Amniotic stem cell (primary cell): Measurements from ENCODE around the gene SDE2.
"Not testable (repeated sequence)": the region's sequence is repeated elsewhere in the genome, so short reads cannot be mapped to it uniquely, and the experiment has no call there.

Source experiments
- DNase-seq: peaks from one replicate; lab custom pipeline; 2025; lab: John Stamatoyannopoulos, UW

SDE2 gene

DNA sequence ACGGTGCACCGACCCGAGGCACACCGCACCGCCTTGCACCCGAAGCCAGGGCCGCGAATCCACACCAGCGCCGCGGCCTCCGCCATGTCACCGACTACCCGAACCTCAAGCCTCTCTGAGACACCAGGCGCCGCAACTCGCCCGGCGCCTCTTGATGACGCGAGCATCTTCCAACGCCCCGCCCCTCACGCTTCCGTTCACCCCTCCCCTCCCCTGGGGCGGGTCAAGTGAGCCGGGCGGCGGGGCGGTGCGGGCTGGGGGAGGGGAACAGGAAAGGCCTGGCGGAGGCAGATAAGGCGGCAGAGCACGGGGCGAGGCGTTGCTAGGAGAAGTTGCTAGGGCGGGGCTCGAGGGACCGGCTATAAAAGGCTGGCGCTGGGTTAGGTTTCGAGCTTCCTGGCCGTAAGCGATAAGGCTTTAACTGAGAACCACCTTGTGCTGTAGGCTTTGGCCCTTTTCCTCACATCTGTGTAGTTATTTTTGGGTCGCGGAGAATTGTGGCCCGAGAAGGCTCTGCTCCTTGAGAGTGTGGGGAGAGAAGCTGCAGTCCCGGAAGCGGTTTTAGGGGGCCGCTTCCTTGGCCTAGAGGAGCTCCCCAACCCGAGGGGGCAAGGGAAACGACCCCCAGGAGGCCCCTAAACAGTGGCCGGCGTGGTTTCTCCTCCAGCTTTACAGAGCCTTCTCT, at the start of gene SDE2:
Gene SDE2 (minus strand): TSS at position 117 of the 685 bp plus-strand sequence. CDS start 31 bp downstream, at position 86.
- peak; percentile 95 for DNase-seq

DNA sequence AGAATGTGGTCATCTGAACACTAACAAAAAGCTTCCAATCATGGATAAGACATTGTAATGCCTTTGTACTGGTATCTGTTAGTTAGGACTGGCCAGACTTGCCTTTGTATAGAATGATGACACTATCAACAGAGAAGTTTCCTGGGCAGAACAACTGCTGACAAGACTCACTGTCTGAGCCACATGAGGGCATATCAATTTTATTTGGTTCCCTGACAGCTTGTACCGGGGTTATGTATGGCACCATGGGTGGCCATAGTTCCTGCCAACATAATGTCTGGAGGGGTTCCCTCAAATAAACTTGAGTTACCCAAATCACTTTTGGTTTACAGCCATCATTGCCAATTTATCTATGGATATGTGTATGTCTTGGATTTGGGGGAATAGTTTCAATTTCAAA, 49.7 kb upstream of the SDE2 start:
- DNase-seq = no peak

DNA sequence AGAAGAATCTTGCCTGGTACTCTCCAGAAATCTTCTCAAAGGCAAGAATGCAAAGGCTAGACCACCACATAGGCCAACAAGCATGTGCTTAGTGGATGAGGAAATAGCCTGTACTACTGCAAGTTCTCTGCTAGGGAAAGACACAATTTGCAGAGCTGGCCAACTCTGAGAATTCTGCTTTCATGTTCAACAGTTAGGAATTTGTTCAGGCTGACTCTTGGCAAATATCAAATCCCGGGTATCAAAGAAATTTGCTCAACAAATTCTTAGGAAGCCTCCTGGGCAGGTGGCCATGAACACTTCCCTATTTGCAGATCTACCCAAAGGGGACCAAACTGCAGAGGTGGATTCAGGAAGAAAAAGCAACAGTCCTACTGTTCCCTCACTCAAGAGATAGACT, 48.4 kb upstream of the SDE2 start:
- DNase-seq = no peak

DNA sequence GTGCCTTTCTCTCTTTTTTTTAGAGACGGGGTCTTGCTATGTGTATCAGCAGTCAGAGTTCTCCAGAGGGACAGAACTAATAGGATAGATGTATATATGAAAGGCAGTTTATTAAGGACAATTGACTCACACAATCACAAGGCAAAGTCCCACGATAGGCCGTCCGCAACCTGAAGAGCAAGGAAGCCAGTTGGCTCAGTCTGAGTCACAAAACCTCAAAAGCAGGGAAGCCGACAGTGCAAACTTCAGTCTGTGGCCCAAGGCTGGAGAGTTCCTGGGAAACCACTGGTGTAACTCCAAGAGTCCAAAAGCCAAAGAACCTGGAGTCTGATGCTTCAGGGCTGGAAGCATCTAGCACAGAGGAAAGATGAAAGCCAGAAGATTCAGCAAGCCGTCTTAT, 47.1 kb upstream of the SDE2 start:
- no peak for DNase-seq

GRCh38 chr1:226044514-226045101, 45.5 kb upstream of the SDE2 start:
- DNase-seq = no peak

DNA sequence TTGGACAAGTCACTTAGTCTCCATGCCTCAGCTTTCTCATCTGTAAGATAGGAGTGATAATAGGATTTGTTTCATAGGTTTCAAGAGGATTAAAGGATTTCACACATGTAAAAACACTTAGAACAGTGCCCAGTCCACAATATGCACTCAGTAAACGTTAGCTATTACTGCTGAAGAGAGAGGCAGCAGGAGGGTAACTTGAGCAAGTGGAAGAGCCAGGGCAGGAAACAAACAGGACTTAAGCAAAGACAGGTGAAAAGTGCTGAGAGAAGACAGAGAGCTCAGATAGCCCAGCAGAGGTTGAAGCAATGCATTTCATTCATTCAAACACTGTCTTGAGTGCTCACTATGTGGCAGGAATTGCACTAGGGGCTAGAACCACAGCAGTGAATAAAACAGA, 42.3 kb upstream of the SDE2 start:
- DNase-seq = no peak

DNA sequence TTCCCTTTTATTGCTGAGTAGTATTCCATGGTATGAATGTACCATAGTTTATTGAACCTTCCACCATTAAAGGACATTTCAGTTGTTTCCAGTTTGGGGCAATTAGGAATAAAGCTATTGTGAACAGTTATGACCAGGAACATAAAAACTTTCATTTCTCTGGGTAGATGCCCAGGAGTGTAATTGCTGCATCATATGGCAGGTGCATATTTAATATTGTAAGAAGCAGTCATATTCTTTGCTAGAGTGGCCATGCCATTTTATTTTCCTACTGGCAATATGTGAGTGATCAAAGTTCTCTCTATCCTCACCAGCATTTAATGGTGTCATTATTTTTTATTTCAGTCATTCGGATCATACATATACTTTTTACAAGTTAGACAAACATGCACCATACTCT, 39.5 kb upstream of the SDE2 start:
- DNase-seq = no peak

- DNase-seq = no peak
Observed at GRCh38 chr1:226035915-226036314, 36.8 kb upstream of the SDE2 start.

DNA sequence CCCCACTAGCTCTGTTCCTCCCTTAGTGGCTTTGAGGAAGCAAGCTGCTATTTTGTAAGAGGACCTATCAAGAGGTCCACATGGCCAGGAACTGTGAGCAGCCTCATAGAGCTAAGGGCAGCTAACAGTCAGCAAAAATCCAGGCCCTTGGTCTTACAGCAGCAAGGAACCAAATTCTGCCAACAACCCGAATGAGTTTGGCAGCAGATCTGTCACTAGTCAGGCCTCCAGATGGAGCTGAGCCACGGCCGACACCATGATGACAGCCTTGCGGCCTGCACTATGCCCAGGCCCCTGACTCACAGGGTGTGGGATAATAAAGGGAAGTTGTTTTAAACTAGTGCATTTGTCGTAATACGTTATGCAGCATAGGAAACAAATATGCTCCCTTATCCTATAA, 35.3 kb upstream of the SDE2 start:
- no peak for DNase-seq

- no peak for DNase-seq
Observed at GRCh38 chr1:226033991-226034390, 34.8 kb upstream of the SDE2 start.

DNA sequence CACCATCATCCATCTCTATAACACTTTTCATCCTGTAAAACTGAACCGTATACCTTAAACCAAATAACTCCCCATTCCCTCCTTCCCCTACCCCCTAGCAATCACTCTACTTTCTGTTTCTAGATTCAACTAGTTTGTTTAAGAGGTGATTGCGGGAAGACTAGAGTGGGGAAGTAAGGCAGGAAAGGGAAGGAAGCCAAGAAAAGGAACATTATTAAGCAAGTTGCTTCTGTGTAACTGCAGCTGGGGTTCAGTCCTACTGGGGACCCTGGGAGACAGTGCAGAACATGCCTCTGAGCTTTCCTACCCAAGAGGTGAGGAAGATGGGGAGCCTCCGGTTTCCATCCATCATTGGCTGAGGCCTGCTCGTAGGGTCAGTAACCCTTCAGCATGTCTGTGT, 34.4 kb upstream of the SDE2 start:
- DNase-seq = no peak

GRCh38 chr1:226029568-226030225, 30.6 kb upstream of the SDE2 start:
- no peak for DNase-seq

- DNase-seq = no peak
Observed at GRCh38 chr1:226029093-226029496, 30.0 kb upstream of the SDE2 start.

DNA sequence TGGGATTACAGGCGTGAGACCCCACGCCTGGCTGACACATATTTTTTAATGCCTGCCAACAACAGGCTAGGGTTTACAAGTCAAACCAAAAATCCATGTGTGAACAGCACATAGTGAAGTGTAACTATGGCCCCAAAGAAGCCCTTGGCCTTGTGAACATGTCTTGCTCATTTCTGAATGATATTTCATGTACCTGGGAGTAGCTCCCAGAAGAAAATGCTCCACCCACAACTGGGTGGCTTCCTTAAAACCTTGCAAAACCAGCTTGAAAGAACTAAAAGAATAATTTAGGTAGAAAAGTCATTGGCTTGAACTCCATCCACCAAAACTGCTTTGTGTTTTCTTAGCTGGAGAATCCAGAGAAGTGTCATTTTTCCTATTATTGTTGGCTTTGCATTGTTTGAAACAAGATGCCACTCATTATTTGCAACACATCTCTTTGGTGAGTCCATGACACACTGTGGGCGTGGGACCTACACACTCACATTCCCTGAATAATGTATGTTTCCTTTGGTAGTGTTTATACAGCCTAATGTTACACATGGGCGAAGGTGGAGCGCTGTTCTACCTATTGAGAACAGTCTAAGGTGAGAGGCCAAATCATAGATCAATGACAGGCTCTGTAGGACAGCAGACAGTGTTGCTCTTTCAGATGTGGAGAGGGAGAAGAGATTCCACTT, 28.5 kb upstream of the SDE2 start:
- DNase-seq = no peak

GRCh38 chr1:226026833-226027232, 27.7 kb upstream of the SDE2 start:
- no peak for DNase-seq

DNA sequence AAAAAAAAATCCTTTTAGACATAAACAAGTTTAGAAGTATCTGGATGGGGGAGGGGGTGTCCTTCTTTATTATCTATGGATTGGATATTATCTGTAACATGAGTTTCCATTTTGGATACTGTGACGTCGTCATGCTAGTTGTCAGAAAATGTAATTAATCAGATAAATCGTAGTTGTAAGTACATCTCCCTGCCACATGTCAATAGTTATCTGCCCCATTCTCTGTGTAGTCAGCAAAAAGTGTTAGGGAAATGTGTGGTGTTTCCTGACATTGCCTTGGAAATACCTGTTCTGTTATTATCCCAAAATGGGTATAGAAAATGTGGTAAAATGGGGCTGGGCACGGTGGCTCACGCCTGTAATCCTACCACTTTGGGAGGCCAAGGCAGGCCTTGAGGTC, 24.6 kb upstream of the SDE2 start:
- no peak for DNase-seq

- DNase-seq = no peak
Observed at GRCh38 chr1:226021801-226022200, 22.7 kb upstream of the SDE2 start.

- no peak for DNase-seq
Observed at GRCh38 chr1:226021401-226021800, 22.3 kb upstream of the SDE2 start.

GRCh38 chr1:226019572-226019971, 20.4 kb upstream of the SDE2 start:
- DNase-seq = no peak

DNA sequence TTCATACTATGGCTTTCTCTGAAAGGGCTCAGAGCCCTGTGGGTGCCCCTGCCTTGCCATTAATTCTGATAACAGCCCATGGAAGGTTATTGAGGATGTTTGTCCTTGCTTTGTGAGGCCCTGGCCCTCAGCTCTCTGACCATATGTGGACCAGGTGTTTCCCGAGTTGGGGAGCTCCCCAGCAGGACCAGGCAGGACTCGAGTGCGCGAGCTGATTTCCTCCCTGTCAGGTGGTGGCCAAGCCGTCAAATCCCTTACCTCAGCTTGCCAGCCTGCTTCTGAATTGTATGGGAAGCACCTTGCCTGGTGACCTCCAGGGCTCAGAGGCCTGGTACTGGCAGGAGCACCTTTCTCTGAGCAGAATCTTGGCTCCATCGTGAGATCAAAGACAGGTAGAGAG, 17.9 kb upstream of the SDE2 start:
- no peak for DNase-seq

GRCh38 chr1:226009650-226010044, 10.5 kb upstream of the SDE2 start:
- no peak for DNase-seq

DNA sequence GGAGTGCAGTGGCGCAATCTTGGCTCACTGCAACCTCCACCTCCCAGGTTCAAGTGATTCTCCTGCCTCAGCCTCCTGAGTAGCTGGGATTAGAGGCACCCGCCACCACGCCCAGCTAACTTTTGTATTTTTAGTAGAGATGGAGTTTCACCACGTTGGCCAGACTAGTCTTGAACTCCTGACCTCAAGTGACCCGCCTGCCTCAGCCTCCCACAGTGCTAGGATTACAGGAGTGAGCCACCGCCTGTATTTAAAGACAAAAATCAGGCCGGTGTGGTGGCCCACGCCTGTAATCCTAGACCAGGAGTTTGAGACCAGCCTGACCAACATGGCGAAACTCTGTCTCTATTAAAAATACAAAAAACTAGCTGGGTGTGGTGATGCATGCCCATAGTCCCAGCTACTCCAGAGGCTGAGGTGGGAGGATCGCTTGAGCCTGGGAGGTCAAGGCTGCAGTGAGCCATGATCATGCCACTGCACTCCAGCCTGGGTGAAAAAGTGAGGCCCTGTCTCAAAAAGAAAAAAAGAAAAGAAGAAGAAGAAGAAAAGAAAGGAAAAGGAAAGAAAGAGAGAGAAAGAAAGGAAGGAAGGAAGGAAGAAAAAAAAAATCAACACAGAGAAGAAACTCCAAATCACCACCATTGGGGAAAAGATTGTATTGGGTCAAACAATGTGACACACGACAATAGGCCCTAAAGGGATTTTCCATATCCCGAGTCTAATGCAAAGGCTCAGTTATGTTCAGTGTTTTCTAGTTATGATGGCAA, 8.2 kb upstream of the SDE2 start:
- DNase-seq = not testable (repeated sequence)
